OCI-M2 (cell line): ENCODE results near the gene PIGZ.

Experiments
- DNase-seq: peaks from one replicate; lab custom pipeline; 2025; ENCODE audit not compliant: unreplicated experiment; lab: John Stamatoyannopoulos, UW

The PIGZ gene

GRCh38 chr3:196985298-196985697 lies 16.7 kb upstream of the PIGZ start:
- DNase-seq: no peak

- DNase-seq: no peak
Observed at GRCh38 chr3:196983186-196983585, 14.6 kb upstream of the PIGZ start.

GRCh38 chr3:196981657-196982056 lies 13.0 kb upstream of the PIGZ start:
- DNase-seq: no peak

GRCh38 chr3:196979545-196979944 lies 10.9 kb upstream of the PIGZ start:
- DNase-seq: no peak

GRCh38 chr3:196976941-196977340 lies 8.3 kb upstream of the PIGZ start:
- no peak for DNase-seq

- no peak for DNase-seq
Observed at GRCh38 chr3:196975349-196975748, 6.7 kb upstream of the PIGZ start.

GRCh38 chr3:196974661-196975060 lies 6.0 kb upstream of the PIGZ start:
- no peak for DNase-seq

GRCh38 chr3:196971094-196971698 lies 2.6 kb upstream of the PIGZ start:
- DNase-seq: no peak

GRCh38 chr3:196970547-196971093 lies 2.0 kb upstream of the PIGZ start:
- no peak for DNase-seq

- DNase-seq: no peak
Observed at GRCh38 chr3:196969660-196970546, 1.3 kb upstream of the PIGZ start.

- DNase-seq: no peak
Observed at GRCh38 chr3:196969134-196969659, 564 bp upstream of the PIGZ start.

GRCh38 chr3:196967412-196968232 lies 1.0 kb downstream of the PIGZ start:
- DNase-seq: no peak

- DNase-seq: no peak
Observed at GRCh38 chr3:196966526-196967401, 1.9 kb downstream of the PIGZ start.

GRCh38 chr3:196965804-196966173 lies 2.8 kb downstream of the PIGZ start:
- DNase-seq: no peak

GRCh38 chr3:196965112-196965803 lies 3.4 kb downstream of the PIGZ start:
- DNase-seq: no peak

GRCh38 chr3:196963631-196963953 lies 5.0 kb downstream of the PIGZ start:
- DNase-seq: no peak

GRCh38 chr3:196962930-196963630 lies 5.6 kb downstream of the PIGZ start:
- DNase-seq: no peak

GRCh38 chr3:196962108-196962929 lies 6.3 kb downstream of the PIGZ start:
- DNase-seq: no peak
